DMS53 treated with DMSO at 0.1 percent for 48 hours (cell line): ENCODE measurements around the gene FHL1.
A peak's percentile ranks its signal among the peaks of the same experiment; 100 is the strongest.

Experiments used
- DNase-seq: peaks from one replicate; lab custom pipeline; 2025; ENCODE audit not compliant: unreplicated experiment; lab: John Stamatoyannopoulos, UW

FHL1 gene

DNA sequence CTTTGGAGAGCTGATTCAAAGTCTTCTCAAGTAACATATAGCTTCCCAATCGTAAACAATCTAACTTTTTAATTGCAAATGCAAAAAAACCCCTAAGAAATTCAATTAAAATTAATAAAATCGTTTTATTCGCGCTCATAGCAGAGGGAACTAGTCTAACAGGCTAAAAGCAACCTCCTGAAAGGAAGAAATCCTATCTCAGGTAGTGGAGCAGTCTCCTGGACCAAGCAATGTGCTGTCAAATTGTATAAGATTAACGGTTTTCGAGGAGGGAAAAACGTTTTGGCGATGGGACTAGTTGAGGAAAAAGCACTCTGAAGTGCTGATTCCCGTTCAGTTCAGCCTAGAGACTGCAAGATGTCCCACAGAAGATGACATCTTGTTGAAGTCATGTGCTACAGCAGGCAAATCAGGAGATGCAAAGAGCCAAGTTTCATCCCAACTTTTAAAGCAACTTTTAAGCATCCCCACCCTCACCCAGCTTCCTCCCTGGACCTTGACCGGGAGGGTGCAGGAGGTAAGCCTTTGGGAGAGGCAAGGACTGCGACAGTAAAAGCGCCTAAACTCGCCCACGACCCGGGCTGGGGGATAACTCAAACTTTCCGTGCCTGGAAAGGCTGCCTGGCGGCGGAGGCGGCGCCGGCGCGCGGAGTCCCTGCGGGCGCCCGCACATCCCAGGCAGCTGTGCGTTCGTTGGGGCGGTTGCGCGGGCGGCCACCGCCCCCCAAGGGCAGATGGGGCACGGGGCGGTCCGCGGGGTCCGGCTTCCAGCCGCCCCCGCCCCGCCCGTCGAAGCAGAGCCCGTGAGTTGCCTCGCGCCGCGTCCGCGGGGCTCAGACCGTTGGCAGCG lies 103.1 kb downstream of the FHL1 start:
- no peak for DNase-seq

DNA sequence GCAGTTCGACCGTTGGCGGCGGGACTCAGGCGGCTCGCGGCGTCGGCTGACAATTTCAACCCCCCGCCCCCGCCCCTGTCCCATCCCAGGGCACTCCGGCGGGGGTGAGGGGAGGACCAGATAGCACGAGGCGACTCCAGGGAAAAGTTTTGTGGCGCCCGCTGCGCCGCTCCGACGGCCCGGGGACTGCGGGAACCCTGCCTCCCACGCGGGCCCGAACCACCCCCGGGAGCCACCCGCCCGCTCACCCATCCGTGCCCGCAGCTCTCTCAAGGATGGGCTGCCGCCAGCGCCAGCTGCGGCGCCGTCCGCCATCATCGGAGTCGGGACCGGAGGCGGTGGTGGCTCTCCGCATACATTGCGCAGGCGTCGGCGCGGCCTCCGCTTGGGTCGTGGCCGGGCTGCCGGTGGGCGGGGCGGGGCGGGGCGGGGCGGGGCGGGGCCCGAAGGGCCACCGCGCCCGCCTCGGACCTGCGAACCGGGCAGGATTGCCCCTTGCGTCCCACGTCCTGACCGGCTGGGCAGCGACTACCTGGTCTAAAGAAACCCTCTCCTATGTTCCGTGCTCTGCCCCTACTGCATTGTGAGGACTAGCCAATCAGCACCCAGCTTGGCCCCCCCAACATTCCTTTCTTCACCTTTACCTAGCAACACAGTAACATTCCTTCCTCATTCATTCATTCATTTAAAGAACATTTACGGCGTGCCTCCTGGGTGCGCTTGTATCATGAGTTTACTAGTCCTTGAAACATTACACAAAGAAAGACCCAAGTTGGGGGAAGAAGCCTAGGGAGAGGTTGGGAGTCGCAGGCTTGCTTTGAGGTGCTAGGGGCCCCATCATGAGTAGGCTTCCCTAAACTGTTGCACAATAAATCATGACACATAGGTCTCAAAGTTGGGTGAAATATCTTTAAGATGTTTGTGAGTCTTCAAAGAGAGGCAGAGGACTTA lies 104.0 kb downstream of the FHL1 start, which contains the start of gene MAP7D3:
Gene MAP7D3 (minus strand): TSS at position 360 of the 951 bp plus-strand sequence. CDS start 42 bp downstream, at position 318.
- DNase-seq: peak; percentile 32

DNA sequence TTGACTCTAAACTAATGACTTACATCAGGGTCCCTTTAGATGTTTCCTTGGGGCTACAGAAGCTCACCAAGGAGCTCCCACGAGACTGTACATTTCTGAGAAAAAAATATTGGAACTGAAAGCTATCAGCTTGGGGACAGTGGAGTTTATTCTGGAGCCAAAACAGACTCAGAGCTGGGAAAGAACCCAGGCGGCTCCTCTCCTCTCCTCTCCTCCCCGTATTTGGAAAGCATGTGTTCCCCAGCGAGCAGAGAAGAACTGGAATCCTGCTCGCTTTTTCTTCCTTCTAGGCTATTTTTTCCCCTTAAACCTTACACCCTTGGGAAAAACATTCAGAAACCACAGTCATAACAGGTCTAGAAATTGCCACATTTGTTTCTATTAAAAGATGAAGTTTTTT lies 108.2 kb downstream of the FHL1 start:
- no peak for DNase-seq

DNA sequence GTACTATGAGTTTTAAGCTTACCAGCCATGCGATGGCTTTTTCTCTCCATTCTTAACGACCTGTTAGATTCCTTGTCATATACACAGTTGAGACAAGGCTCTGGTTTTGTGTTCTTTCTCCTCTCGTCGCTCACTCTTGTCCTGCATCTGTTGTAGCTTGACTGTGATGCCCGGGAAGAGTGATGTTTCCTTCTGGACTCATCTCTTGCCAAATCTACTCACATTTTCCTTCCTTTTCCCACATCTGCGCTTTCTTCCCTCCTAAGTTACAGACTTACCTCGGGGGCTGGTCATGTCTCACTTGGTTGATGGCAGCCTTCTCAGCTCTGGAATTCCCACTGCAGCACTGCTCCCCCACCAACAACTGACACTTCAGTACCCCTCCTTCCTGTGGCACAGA lies 108.7 kb downstream of the FHL1 start:
- DNase-seq: no peak

DNA sequence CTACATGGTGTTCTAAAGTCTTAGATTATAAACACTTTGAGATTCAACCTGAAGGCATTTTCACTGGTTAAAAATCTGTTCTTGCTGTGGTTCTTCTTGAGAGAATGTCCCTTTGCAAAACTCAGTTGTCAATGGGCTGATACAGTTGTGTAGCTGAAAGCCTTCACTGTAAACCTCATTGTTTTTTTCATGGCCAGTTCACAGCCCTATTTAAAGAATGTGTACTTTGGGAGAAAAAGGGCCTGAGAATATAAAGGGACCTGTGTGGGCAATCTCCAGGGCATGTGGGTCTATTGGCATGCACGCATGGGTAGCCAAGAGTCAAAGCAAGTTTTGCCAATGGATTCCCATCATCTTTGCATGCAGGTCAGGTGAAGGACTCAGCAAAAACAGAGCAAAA lies 111.6 kb downstream of the FHL1 start:
- no peak for DNase-seq

DNA sequence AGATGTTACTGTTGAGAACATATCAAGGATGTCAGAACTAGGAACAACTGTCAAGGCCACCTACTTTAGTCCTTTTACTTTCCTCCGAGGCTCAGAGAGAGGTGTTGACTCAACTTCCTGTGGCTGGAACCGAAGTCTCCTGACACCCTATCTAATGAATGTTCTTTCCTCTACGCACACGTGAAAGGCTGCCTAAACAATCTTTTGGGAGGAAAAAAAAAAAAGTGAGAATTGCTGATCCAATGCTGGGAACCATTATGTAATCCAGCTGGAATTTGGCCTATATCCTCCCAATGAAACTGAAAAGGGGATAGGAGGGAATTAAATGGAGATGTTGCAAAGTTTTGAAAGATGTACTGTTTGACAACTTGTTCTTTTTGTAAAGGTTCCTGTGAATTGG lies 112.2 kb downstream of the FHL1 start:
- DNase-seq: no peak

DNA sequence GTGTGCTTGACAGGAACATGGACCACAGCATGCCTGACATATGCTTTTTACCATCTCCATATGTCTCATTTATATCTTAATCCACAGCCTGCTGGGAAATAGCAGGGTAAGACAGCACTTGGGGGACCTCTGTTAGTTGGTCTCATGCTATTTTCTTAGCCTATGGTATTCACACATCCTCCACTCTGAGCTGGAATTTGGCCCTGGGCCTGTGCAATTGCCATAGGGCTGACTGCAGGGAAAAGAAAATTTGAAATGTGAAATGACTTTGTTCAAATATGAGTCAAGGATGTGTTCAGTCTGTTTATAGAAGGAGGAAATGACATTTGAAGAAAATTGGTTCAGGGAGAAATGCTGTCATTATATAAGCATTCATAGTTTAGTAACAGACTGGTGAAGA lies 113.4 kb downstream of the FHL1 start:
- DNase-seq: no peak
